ENCODE measurements around the gene PGRMC1.
"Not testable (repeated sequence)": the region's sequence is repeated elsewhere in the genome, so short reads cannot be mapped to it uniquely, and the experiment has no call there.

GRCh38 chrX:119282347-119282746 lies 46.3 kb downstream of the PGRMC1 start:
- TF ChIP-seq, protein P1, sequence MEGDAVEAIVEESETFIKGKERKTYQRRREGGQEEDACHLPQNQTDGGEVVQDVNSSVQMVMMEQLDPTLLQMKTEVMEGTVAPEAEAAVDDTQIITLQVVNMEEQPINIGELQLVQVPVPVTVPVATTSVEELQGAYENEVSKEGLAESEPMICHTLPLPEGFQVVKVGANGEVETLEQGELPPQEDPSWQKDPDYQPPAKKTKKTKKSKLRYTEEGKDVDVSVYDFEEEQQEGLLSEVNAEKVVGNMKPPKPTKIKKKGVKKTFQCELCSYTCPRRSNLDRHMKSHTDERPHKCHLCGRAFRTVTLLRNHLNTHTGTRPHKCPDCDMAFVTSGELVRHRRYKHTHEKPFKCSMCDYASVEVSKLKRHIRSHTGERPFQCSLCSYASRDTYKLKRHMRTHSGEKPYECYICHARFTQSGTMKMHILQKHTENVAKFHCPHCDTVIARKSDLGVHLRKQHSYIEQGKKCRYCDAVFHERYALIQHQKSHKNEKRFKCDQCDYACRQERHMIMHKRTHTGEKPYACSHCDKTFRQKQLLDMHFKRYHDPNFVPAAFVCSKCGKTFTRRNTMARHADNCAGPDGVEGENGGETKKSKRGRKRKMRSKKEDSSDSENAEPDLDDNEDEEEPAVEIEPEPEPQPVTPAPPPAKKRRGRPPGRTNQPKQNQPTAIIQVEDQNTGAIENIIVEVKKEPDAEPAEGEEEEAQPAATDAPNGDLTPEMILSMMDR (IDR thresholded peaks at IDR 0.05), result not testable (repeated sequence)
- not testable (repeated sequence) for TF ChIP-seq POLR2A (IDR thresholded peaks at IDR 0.05)
